ENCODE measurements around the gene PTPRN2.
"Not testable (repeated sequence)": the region's sequence is repeated elsewhere in the genome, so short reads cannot be mapped to it uniquely, and the experiment has no call there.

The PTPRN2 gene

DNA sequence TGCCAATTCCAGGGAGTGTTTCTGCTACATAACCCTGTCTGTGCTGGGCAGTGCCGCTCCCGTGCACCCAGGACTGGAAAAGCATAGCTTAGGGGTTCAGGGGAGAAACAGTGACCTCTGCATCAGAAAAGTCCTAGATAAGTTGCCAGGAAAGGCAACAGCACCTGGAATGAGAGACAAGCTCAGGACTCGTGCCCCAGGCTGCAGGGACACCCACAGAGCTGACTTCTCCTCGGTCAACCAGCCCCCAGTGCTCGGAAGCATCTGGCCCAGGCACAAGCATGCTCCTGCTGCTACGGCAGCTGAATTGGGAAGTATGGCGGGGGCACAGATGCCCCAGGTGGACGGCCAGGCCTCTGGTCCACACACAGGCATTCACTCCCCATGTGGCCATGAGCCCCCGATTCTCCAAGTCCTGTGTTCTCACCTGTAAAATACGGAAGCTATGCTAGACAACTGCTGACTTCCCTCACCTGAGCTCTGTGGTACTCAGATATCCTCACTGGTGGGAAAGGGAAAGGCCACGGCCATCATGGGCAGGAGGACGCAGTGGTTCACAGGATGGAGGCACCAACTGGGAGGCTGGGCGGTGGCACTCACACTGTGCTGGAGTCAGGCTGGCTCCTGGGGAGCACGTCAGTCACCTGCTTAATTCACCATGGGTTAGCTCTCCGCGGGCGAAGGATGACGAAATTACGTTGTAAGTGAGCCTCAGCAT, 220.5 kb downstream of the PTPRN2 start:
- DNase-seq (ENCODE audit: low spot score), result no peak

DNA sequence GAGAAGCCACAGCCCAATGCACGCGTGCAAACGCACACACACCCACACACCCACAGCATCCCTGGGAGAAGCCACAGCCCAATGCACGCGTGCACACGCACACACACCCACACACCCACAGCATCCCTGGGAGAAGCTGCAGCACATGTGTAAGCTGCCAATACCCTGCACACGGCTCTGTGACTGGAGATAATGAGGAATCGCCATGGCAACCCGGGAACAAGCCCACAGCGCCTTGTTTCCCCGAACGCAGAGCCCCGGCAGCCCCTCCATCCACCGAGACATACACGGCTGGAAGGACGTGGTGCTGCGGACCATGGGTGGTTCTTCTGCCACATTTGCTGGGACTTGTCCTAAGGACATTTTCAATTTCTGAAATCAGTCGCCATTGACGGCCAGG, 221.3 kb downstream of the PTPRN2 start:
- no peak for DNase-seq (ENCODE audit: low spot score)

DNA sequence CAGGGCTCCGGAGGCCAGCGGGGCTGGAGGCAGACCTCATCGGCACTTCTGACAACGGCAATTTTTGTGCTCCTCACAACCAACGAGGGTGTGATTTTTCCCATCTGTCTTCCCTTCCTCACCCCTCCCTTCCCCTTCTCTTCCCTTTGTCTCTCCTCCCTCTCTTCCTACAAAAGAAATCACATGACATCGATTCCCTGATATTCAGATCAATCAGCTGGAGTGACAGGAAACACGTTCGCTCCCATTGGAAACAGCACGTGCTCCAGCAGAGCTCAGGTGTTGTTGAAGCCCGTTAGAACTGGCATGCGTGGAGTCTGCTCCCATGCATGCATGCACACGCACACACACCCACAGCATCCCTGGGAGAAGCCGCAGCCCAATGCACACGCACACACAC, 222.4 kb downstream of the PTPRN2 start:
- DNase-seq (ENCODE audit: low spot score), result no peak

DNA sequence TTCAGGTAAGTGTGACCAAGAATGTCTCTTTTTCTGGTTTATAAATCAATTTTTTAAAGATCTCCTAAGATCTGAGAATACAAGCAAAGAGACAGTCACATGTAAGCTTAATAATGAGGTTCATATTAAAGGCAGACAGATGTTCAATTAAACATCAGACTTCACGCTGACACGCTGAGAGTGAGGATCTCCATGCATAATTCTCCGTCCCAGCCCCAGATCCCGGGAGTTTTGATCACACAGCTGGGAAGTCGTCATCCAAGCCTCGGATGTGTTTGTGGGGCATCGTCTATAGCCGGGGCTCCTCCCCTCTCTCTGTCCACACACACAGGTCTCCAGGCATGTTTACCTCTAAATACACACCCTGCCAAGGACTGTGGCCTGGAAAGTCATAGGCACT, 223.2 kb downstream of the PTPRN2 start:
- no peak for DNase-seq (ENCODE audit: low spot score)

DNA sequence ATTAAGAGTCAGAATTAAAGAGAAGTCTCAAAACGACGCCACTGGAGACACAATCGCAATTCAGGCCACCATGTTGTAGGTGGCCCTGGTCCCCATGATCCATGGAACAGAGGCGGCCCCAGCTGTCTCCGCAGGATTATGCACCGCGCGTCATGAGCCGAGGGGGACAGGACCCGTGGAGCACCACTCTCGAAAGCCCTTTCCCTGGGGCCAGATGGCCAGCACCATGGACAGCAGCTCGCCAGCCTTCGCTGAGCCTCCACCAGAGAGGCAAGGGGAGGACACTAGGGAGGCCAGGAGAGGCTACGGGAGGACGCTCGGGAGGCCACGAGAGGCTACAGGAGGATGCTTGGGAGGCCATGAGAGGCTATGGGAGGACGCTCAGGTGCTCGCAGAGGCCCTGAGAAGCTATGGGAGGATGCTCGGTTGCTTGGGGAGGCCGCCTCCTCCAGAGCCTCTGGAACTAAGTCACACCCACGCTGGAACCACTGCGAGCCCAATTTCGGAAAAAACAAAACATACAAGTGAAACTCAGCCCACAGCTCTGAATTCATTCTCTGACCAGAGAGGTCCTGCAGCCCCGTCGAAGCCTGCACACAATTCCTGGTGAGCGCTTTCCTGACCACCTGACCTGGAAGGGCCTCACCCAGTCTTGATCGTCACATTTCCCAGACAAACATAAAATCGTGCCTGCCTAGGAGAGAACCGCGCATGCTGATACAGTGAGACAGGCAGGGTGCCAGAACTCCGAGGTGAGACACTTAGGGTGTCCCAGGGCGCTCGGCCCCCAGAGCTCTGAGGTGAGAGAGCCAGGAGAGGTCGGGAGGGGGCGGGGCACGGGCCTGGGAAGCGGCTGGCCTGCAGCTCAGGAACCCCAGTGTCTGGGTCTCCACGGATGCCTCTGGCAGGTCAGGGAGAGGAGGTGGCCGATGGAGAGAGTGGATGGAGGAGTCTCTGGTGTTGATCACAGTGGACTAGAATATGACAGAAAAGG, 224.4 kb downstream of the PTPRN2 start:
- DNase-seq (ENCODE audit: low spot score), result no peak

DNA sequence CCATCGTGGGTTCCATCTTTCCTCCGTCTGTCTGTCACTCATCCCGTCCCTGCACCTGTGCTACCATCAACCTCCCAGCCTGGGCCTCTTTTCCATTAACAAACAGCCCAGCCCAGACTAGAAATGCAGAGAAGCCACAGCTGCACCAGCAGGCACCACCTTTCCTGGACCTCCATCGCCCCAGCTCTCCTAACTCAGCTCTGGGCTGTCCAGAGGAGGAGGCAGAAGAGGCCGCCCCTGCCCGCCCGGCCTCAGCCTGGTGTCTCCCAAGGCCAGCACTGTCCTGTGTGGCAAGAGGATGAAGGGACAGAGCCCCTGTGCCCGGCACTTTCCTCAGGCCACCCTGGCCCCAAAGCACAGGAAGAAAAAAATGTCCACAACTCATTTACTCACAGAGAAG, 225.6 kb downstream of the PTPRN2 start:
- DNase-seq (ENCODE audit: low spot score), result no peak

DNA sequence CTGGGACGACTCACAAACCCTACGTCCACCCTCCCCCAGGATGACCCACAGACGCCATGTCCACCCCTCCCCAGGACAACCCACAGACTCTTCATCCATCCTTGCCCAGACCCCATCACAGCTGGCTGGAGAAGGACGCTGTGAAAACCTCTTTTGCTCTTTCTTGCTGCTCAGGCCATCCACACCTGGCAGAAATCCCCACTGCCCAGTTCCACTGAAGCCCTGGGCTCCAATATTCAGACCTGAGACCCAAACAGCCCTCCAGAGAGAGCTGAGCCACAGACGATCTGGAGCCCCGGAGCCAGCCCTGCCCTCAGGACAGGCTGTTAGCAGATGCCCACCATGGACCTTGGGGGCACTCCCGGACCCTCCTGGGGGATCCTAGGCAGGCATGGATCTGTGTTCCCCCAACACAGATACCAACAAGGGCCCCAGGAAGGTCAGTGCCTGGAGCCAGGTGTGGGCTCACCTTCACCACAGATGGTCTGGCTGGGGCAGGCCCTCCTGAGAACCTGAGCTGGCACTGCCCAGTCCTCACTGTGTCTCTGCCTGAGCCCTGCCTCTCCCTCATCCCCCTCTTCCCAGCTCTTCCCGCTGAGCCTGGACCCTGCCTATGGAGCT, 226.2 kb downstream of the PTPRN2 start:
- DNase-seq (ENCODE audit: low spot score), result no peak

DNA sequence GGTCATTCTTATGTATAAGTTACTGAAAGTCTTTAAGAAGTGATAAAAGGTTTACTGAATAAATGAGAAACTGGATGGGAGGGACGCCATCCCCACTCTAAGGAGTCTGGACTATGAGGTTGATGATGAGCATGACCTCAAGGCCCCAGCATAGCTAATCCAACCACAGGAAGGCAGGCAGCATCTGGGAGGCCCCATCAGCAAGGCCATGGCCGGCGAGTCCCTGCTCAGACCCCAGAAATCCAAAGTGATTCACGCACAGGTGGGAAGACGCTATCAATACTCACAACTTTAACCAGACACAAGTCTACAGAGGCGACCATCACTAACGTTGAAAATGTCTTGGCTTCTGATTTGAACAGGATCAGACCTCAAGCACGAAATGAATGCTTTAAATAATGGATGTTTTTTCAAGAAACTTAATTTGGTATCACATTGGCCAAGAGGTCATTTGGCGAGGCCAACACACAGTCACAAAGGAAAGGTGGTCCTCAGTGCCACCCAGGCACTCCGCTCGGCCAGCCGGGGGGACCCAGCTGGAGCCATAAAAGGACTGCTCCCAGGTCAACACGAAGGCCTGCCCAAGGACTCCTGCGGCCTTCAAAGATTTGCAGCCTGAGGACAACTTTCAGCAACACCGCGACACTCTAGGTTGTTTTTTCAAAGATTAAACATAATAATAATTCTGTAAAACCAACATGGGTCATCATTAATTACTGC, 228.5 kb downstream of the PTPRN2 start:
- no peak for DNase-seq (ENCODE audit: low spot score)

DNA sequence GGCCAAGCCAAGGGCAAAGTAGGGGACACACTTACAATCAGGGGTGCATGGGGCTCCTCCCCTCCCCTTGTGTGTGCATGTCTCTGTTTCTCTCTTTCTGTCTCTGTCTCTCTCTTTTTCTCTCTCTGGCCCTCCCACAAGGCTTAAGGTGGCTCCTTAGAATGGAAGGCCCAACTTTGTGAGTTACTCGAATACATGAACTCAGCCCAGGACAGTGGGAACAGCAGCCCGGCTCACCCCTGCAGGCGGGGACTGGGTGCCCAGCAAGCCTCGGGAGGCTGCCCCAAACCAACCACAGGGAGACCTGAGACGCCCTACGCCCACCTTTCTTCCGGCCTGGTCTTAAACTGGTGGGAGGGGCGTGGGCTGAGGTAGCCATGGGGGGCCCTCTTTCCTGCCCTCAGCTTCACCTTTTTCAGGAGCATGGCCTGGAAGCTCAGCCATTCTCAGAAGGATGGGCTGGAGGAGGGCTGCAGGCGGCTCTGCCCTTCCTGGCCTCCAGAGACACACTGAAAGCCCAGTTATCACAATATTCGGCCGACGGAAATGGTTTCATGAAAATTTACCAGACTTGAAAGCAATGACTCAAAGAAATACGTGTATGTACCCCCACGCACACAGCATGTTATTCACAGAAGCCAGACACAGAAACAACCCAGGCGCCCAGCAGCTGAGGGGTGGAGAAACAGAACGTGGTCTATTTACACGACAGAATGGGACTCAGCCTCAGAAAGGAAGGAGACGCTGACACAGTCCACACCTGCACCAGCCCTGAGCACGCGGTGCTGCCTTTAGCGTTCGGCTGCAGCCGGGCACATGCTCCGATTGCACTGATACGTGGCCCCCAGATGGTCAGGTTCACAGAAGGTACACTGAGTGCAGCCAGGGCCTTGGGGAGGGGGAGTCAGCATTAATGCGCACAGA, 229.5 kb downstream of the PTPRN2 start:
- no peak for DNase-seq (ENCODE audit: low spot score)

DNA sequence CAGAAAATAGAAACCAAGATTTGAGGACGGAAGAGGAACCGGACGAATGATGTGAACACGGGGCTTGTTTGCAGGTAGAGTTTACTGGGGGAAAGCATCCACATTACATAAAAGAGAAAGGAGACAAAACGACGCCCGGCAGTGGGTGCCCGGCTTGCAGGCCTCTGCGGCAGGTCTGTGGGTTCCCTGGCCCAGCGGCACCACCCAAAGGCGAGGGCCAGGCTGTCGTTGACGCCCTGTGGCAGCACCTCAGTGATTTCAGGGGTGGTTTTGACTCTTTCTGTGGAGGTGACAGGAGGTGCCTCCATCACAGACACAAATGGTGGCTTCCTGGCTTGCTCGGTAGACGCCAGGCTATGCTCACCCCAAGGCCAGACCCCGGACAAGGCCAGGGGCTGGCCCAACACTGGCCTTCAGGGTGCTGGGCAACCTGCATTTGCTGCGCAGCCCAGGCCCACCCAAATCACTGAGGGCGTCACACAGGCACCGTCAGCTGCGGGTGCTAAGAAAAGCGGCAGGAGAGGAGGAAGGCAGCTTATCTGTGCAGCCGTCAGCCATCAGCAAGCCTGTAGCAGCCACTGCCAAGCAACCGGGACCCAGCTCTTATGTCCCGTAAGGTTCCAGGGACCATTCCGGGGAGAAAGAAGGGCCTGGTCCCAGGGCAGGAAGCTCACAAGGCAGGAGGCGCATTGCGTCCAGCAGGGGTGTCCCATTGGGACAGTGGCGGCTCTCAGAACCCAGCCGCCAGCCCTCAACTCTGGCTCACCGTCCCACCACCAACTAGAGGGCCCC, 230.3 kb downstream of the PTPRN2 start:
- DNase-seq (ENCODE audit: low spot score), result no peak

DNA sequence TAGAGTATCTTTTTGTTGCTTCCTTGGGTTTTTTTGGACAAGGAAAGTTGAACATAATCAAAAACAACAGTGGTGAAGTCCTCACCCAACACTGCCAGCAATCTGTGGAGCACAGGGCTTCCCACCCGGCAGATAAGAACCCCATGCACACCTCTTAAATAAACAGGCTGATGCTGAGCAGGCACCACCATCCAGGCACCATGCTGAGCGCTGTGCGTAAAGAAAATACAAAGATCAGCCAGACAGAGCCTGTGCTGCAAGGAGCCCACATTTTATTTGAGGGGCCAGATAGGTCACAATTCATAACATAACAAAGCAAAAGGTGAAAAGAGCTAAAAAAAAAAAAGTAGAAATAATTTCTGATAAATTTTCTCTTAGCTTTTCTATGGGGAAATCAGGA, 231.2 kb downstream of the PTPRN2 start:
- DNase-seq (ENCODE audit: low spot score), result no peak

DNA sequence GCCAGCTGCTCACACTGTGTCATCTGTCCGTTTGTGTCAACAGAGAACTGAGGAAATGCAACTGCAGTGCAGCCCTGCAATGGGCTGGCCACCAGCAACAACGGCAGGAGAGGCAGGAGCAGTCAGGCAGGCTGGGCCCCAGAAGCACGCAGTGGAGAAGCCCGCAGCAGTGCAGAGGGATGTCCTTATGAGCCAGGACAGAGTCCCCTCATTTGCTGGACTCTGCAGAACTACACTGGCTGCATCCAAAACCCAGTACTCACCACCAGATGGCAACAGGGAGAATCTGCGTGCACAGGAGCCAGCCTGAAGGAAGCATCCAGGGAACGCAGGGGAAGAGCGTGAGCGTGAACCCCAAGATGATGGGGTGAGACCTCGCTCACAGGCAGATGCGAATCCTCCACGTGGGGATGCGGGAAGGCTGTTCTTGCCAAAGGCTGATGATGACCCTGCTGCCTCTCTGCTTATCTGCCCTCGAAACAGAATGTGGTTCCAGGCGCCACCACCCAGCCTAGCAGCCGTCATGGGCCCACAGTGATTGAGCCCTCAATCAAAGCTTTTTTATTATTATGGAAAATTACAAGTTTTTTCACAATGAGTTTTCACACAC, 232.1 kb downstream of the PTPRN2 start:
- peak; percentile 34 for DNase-seq (ENCODE audit: low spot score)

DNA sequence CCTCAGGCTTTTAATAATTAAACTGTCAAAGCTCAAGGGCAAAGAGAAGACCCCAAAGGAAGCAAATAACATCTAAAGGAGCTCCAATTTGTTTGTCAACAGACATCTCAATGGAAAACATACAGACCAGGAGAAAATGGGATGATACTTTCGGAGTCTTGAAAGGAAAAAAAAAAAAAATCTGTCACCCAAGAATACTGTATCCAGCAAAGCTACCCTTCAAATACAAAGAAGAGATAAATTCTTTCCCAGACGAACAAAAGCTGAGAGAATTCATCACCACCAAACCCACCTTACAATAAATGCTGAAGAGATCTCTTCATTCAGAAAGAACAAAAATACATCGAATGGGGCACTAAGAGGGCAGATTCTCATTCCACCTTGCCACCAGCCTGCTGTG, 232.8 kb downstream of the PTPRN2 start:
- no peak for DNase-seq (ENCODE audit: low spot score)

DNA sequence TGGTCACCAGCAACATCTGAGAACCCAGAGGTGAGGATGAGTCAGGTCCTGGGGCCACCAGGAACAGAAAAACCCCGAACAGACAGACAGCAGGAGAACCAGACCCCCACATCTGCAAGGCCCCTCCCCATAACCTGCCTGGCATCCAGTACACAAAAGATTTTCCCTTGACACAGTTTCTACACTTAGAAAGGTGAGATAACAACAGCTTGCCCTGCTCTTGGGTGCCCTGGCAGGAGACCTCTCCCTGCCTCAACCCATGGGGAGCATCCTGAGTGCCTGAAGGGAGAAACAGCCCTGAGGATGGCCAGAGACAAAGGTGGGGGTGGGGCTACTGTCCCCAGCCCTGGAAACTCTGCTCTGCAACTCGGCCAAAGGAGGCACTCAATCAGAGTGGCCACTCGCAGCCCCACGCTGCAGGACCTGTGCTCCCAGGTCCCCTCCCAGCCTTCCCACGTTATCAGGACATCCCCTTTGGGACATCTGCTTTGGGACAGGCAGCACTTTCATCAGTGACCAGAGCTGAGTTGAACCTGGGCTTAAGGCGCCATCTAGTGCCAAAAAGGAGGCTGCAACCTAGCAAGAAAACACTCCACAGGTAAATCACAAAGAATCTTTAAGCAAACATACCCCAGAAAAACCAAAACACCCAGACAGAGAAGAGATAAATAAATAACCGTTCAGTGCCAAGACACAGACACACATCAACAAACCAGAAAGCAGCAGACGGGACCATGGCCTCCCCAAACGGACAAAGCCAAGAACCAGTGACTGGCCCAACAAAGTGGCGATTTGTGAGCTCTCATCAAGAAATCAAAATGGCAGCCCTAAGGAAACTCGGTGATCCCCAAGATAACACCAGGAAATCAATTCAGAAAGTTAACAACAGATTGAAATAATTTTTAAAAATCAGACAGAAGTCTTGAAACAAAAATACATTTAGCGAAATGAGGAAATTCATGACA, 233.7 kb downstream of the PTPRN2 start:
- peak; percentile 48 for DNase-seq (ENCODE audit: low spot score)

DNA sequence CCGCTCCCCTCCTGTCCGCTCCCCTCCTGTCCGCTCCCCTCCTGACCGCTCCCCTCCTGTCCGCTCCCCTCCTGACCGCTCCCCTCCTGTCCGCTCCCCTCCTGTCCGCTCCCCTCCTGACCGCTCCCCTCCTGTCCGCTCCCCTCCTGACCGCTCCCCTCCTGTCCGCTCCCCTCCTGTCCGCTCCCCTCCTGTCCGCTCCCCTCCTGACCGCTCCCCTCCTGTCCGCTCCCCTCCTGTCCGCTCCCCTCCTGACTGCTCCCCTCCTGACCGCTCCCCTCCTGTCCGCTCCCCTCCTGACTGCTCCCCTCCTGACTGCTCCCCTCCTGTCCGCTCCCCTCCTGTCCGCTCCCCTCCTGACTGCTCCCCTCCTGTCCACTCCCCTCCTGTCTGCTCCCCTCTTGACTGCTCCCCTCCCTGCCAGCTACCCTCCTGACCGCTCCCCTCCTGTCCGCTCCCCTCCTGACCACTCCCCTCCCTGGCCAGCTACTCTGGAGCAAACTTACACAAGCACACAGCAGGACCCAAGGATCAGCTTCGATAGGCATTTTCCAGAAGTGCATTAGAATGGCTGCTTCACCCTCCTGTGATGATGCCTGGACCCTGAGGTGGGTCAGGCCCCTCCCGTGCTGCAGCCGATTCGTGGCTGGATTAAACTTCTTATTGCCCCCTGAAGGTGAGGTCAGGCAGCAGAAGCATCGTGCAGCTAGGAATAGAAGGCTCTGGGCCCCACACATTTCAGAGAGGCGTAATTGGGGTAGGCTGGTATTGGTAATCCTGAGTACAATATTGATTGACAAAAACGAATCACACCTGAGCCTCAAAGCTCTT, 235.5 kb downstream of the PTPRN2 start:
- not testable (repeated sequence) for DNase-seq (ENCODE audit: low spot score)

DNA sequence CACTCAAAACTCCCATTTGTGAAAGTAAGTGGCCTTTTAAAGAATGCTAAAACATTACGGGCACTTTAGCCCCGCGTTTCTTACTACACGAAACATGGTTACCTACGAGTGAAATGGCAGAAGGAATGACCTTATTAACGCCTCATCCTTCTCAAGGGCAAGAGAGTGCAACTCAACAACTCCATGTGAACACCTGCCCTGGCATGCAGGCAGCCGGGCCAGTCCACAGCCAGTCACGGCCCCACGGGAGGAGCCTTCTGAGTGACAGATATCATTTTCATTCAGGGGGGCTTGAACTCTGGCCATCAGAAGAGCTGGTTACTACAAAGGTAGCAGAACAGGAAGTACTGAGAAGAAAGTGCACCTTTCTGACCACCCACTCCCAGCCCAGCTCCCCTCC, 236.1 kb downstream of the PTPRN2 start:
- no peak for DNase-seq (ENCODE audit: low spot score)

DNA sequence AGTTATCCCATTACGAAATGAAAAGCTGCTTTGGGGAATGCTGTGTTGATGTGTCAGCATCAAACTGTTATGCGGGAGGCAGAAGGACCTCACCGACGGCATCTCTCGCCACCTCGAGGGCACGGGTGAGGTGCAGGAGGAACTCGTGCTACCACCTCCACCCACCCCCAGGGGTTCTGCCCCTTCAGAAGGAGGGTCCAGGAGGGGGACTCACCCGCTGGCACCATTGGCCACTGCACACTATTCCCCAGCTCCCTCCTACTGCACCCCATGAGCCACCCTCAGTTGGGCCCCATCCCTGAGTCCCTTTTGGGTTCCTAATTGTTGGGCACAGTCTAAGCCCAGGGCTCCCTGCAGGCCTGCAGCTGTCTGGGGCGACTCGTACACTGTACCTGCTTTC, 236.6 kb downstream of the PTPRN2 start:
- no peak for DNase-seq (ENCODE audit: low spot score)
